CD4-positive, alpha-beta memory T cell (primary cell): ENCODE measurements around the gene MAK. TPM values are rescaled to one million over a fixed set of nuclear protein-coding genes. Genes with fewer than 3 reads are reported as not detected.

Experiments used
- CTCF ChIA-PET: fragments of 350-600 bp; sonication (Branson Sonifier 250); formaldehyde crosslinking; loops from one replicate; lab custom pipeline; 2021; ENCODE audit warnings: inconsistent platforms; ENCODE audit not compliant: partially characterized antibody; lab: Charles Lee
- POLR2A ChIA-PET: fragments of 350-600 bp; sonication (Branson Sonifier 250); formaldehyde crosslinking; loops from one replicate; lab custom pipeline; 2021; ENCODE audit not compliant: partially characterized antibody; lab: Charles Lee
- DNase-seq, 5 donors: peaks; one replicate each; pipeline versions ENCODE4 v3.0.0 to v3.0.0-alpha.2; 2020 to 2022; ENCODE audit warnings: mixed read lengths in 1 of 5
- H3K27ac ChIP-seq: one replicate; pipeline ENCODE4 v1.7.0; 2013; ENCODE audit warnings: low read depth, low read length
- H3K27me3 ChIP-seq: 2 replicates; pipeline ENCODE4 v1.7.0; 2013; ENCODE audit warnings: mild to moderate bottlenecking, low read length, moderate library complexity; ENCODE audit not compliant: insufficient read depth
- H3K36me3 ChIP-seq: 2 replicates; pipeline ENCODE4 v1.7.0; 2013; ENCODE audit warnings: mild to moderate bottlenecking, low read length, moderate library complexity; ENCODE audit not compliant: insufficient read depth
- H3K4me1 ChIP-seq: 2 replicates; pipeline ENCODE4 v1.7.0; 2013; ENCODE audit warnings: mild to moderate bottlenecking, low read length, moderate library complexity; ENCODE audit not compliant: insufficient read depth
- H3K4me3 ChIP-seq, 2 donors: one replicate each; pipeline ENCODE4 v1.7.0; 2013; ENCODE audit warnings: low read length in 2 of 2, mild to moderate bottlenecking in 1 of 2
- H3K9me3 ChIP-seq, 2 donors: one replicate each; pipeline ENCODE4 v1.7.0; 2013; ENCODE audit warnings: low read length in 2 of 2, control low read depth in 1 of 2; ENCODE audit not compliant: control insufficient read depth in 1 of 2
- H3K27ac Mint-ChIP-seq, 7 donors: one replicate each; pipeline ENCODE4 v1.8.0; 2020 to 2021; ENCODE audit warnings: mixed read lengths in 7 of 7, mild to moderate bottlenecking in 6 of 7, inconsistent platforms in 3 of 7, moderate library complexity in 3 of 7
- H3K27me3 Mint-ChIP-seq, 2 donors: one replicate each; pipeline ENCODE4 v1.8.0; 2020 to 2021; ENCODE audit warnings: mixed read lengths in 2 of 2
- H3K36me3 Mint-ChIP-seq, 2 donors: one replicate each; pipeline ENCODE4 v1.8.0; 2020 to 2021; ENCODE audit warnings: mixed read lengths in 2 of 2, inconsistent platforms in 1 of 2, mild to moderate bottlenecking in 1 of 2
- H3K4me1 Mint-ChIP-seq, 4 donors: one replicate each; pipeline ENCODE4 v1.8.0; 2020 to 2021; ENCODE audit warnings: mixed read lengths in 4 of 4, mild to moderate bottlenecking in 1 of 4
- H3K4me3 Mint-ChIP-seq, 8 donors: one replicate each; pipeline ENCODE4 v1.8.0; 2020 to 2021; ENCODE audit warnings: mixed read lengths in 8 of 8, mild to moderate bottlenecking in 7 of 8, moderate library complexity in 6 of 8, inconsistent platforms in 3 of 8
- H3K9me3 Mint-ChIP-seq, 8 donors: one replicate each; pipeline ENCODE4 v1.8.0; 2020 to 2021; ENCODE audit warnings: mixed read lengths in 8 of 8, mild to moderate bottlenecking in 5 of 8, inconsistent platforms in 3 of 8, moderate library complexity in 1 of 8
- intact Hi-C: fragments of 100-400 bp; cut with micrococcal nuclease; formaldehyde crosslinking; loops from one replicate; pipeline ENCODE4 v1.15.1; 2023
- polyA plus RNA-seq, 2 donors: library from polyadenylated mRNA; unstranded; fragments of 300-500 nt; fragmentation: Illumina TruSeq; gene quantifications; one replicate each; pipeline ENCODE4 v1.2.3, GENCODE V29; 2021
- total RNA-seq, 2 experiments: library from RNA; stranded (reverse); gene quantifications; one replicate each; pipeline ENCODE4 v1.2.3, GENCODE V29; 2021

MAK gene
- total and polyA plus RNA-seq, 4 experiments from 2014 or later: 0.14 TPM; not detected in 3

DNA sequence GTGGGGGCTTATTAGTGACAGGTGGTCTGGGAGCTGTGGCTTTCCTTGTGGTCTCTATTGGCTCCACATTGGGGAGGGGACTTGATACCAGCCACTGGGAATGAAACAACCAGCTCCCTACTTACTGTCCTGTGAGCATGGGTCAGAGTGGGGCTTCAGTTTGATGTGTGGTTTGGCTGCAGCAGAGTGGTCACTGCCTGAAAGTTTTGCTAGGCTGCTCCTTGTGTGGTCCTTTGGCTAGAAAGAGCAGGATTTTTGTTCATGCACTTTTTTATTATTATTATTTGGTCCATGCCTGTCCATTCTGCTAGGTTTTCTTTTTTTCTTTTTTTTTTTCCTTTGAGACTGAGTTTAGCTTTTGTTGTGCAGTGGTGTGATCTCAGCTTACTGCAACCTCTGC is 98.3 kb downstream of the MAK start:
- ChIA-PET POLR2A (no interaction called here), CTCF (interaction anchor here (1.8 kb wide), 1 partner anchor 21 kb away, joined by 5 read pairs; no protein-coding TSS in a partner anchor)
- Histone ChIP-seq H3K27me3 (no peaks in the 10 kb centered on the region), H3K9me3 (no peaks in the 10 kb centered on the region), H3K27ac (no peak overlapping the region), H3K4me3 (no peak overlapping the region), H3K4me1 (no peaks in the 10 kb centered on the region), H3K36me3 (no peaks in the 10 kb centered on the region)
- Mint-ChIP-seq H3K27ac (no peak overlapping the region), H3K27me3 (no peaks in the 10 kb centered on the region), H3K36me3 (peaks cover 0 to 2% of the 10 kb centered on the region in 2 donors), H3K4me1 (peaks cover 0 to 6% (median 2%) of the 10 kb centered on the region in 4 donors), H3K9me3 (no peaks in the 10 kb centered on the region), H3K4me3 (no peak overlapping the region)
- intact Hi-C loops: no loop called here
- no peak for DNase-seq

DNA sequence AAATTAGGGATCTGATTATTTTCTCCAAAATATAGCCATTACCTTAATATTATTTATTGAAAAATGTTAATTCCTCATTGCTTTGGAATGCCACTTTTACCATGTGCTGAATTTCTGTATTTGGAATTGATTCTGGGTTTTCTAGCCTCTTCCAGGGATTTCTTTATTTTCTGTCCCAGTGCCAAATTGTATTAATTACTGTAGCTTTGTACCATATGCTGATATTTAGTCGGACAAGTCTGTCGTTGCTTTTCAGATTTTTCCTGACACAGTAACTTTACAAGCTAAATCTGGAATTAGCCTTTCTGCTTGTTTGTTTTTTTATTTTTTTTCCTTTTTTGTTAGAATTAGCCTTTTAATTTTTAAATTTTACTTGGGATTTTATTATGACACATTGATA is 101.6 kb downstream of the MAK start:
- no peaks in the 10 kb centered on the region for H3K4me1 Mint-ChIP-seq
- H3K4me3 Mint-ChIP-seq: no peak overlapping the region
- Histone ChIP-seq H3K9me3 (no peaks in the 10 kb centered on the region), H3K27me3 (no peaks in the 10 kb centered on the region), H3K27ac (no peak overlapping the region), H3K36me3 (no peaks in the 10 kb centered on the region), H3K4me3 (no peak overlapping the region), H3K4me1 (no peaks in the 10 kb centered on the region)
- peaks cover 9 to 12% of the 10 kb centered on the region in 2 donors for H3K36me3 Mint-ChIP-seq
- intact Hi-C loops: no loop called here
- H3K27ac Mint-ChIP-seq: no peak overlapping the region
- ChIA-PET CTCF (no interaction called here), POLR2A (no interaction called here)
- DNase-seq: no peak
- H3K27me3 Mint-ChIP-seq: no peaks in the 10 kb centered on the region
- no peaks in the 10 kb centered on the region for H3K9me3 Mint-ChIP-seq

DNA sequence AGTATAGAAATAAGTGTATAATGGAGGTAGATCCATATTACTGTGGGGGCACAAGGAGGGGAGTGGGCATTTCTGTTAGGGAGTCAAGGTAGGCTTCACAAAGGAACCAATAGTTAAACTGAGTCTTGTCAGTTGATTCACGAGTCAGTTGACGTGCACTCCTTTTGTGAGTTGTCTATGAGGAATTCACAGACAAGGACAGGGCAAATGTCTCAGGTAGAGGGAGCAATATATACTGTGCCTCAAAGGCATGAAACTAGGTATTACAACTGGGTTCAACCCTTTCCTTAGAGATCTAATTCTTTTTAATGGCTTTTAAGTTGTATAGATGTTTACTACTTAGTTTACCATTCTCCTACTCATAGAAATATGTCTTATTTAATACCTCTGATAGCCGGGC is 104.5 kb downstream of the MAK start:
- H3K27me3 Mint-ChIP-seq: no peaks in the 10 kb centered on the region
- H3K4me3 Mint-ChIP-seq: no peak overlapping the region
- H3K36me3 Mint-ChIP-seq: peaks cover 17 to 20% of the 10 kb centered on the region in 2 donors
- Histone ChIP-seq H3K4me1 (no peaks in the 10 kb centered on the region), H3K36me3 (peaks cover 5% of the 10 kb centered on the region), H3K27me3 (no peaks in the 10 kb centered on the region), H3K4me3 (no peak overlapping the region), H3K9me3 (no peaks in the 10 kb centered on the region), H3K27ac (no peak overlapping the region)
- H3K4me1 Mint-ChIP-seq: no peaks in the 10 kb centered on the region
- peak overlapping the region in 2 of 7 donors; percentile 63 to 76 for H3K27ac Mint-ChIP-seq
- POLR2A ChIA-PET: interaction anchor here (1.4 to 1.6 kb wide), 2 partner anchors 13 to 14 kb away, joined by 3 to 5 read pairs; partner anchors contain the start of gene TMEM14B
- intact Hi-C loops: no loop called here
- DNase-seq: no peak
- H3K9me3 Mint-ChIP-seq: no peaks in the 10 kb centered on the region
- CTCF ChIA-PET: interaction anchor here (1.0 kb wide), 1 partner anchor 9 kb away, joined by 3 read pairs; no protein-coding TSS in a partner anchor

DNA sequence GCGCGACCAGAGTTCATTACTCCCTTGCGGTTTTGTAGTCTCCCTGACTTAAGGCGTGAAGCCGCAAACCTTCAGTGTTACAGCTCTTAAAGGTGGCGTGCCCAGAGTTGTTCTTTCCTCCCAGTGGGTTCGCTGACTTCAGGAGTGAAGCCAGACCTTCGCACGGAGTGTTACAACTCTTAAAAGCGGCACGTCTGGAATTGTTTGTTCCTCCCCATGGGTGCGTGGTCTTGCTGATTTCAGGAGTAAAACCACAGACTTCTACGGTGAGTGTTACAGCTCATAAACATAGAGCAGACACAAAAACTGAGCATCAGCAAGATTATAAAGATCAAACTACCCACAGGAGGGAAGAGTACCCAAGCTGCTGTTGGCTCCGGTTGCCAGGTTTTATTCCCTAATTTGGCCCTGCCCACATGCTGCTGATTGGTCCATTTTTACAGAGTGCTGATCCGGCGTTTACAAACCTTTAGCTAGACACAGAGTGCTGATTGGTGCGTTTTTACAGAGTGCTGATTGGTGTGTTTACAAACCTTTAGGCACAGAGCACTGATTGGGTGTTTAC is 105.1 kb downstream of the MAK start:
- H3K9me3 Mint-ChIP-seq: no peaks in the 10 kb centered on the region
- Histone ChIP-seq H3K36me3 (peaks cover 8% of the 10 kb centered on the region), H3K4me1 (no peaks in the 10 kb centered on the region), H3K27ac (no peak overlapping the region), H3K27me3 (no peaks in the 10 kb centered on the region), H3K9me3 (no peaks in the 10 kb centered on the region), H3K4me3 (no peak overlapping the region)
- no peak overlapping the region for H3K4me3 Mint-ChIP-seq
- H3K27ac Mint-ChIP-seq: no peak overlapping the region
- ChIA-PET POLR2A (interaction anchor here (1.0 to 1.6 kb wide), 2 partner anchors 13 to 38 kb away, joined by 3 read pairs; partner anchors contain the start of genes C6orf52 and PAK1IP1), CTCF (interaction anchor here (1.0 kb wide), 1 partner anchor 9 kb away, joined by 3 read pairs; no protein-coding TSS in a partner anchor)
- peaks cover 0 to 4% (median under 1%) of the 10 kb centered on the region in 4 donors for H3K4me1 Mint-ChIP-seq
- H3K36me3 Mint-ChIP-seq: peaks cover 20 to 23% of the 10 kb centered on the region in 2 donors
- intact Hi-C loops: no loop called here
- H3K27me3 Mint-ChIP-seq: no peaks in the 10 kb centered on the region
- DNase-seq: no peak

DNA sequence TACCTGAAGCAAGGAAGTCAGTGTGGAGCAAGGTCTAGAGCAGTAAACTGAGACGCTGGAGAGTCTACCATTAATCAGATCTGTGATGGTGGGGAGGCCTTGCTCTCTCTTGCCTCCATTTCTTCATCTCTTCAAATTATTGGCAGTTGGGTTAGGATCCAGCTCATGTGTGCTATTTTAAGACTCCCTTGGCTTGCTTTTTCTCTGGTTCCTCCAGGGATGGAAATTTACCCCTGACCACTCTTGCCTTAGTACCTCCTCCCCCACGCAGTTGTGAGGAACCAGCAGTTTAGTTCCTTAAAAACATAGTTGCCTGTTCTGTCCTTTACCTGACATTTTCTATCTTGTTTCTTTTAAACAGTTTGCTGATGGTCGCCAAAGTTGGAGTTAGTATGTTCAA is 108.1 kb downstream of the MAK start:
- H3K4me1 Mint-ChIP-seq: peaks cover 7 to 21% (median 11%) of the 10 kb centered on the region in 4 donors
- no peak for DNase-seq
- peak overlapping the region in 1 of 7 donors; percentile 33 for H3K27ac Mint-ChIP-seq
- H3K4me1 ChIP-seq: peaks cover 2% of the 10 kb centered on the region
- intact Hi-C loops: no loop called here
- ChIA-PET CTCF (no interaction called here), POLR2A (no interaction called here)
- H3K4me3 Mint-ChIP-seq: no peak overlapping the region
- no peaks in the 10 kb centered on the region for H3K27me3 ChIP-seq
- H3K4me3 ChIP-seq: no peak overlapping the region
- no peaks in the 10 kb centered on the region for H3K27me3 Mint-ChIP-seq
- no peaks in the 10 kb centered on the region for H3K9me3 ChIP-seq
- H3K36me3 ChIP-seq: peaks cover 12% of the 10 kb centered on the region
- no peak overlapping the region for H3K27ac ChIP-seq
- no peaks in the 10 kb centered on the region for H3K9me3 Mint-ChIP-seq
- H3K36me3 Mint-ChIP-seq: peaks cover 24 to 38% of the 10 kb centered on the region in 2 donors

DNA sequence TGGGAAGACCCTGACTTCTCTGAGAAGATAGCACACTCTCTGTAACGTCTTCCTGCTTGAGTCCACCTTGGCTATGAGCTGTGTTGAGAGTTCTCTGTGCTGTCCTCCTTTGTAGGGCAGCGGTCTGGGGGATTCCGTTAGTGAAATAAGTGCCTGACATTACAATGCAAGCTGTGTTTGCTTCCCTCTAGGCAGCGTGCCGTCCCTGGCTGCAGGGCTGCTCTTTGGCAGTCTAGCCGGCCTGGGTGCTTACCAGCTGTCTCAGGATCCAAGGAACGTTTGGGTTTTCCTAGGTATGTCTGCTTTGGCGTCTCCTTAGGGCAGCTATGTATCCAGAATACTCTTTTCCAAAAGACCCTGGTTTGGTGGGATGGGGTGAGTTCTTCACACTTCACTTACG is 112.6 kb downstream of the MAK start:
- H3K4me1 ChIP-seq: peaks cover 39% of the 10 kb centered on the region
- peaks cover 12 to 32% of the 10 kb centered on the region in 2 donors for H3K36me3 Mint-ChIP-seq
- H3K4me1 Mint-ChIP-seq: peaks cover 33 to 63% (median 43%) of the 10 kb centered on the region in 4 donors

DNA sequence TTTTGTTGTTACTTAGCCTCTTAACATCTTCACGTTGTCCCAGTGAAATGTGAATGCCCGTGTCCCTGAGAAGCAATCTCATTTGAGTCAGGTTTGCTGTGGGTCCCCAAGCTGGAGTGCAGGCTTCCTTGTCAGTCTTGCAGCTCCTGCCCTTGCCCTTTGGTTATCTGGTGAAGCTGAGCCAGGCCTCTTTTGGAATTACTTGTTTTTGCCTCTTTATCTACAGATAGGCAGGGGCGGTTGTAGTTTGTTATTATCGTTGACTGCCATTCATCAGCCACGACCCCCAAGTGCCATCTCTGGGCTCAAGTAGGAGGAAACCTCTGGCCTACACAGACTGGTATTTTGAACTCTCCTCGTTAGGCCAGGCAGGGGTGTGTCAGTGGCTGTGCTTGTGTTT is 113.3 kb downstream of the MAK start:
- no peak overlapping the region for H3K27ac ChIP-seq
- peaks cover 40% of the 10 kb centered on the region for H3K4me1 ChIP-seq
- ChIA-PET POLR2A (interaction anchor here (2.6 to 6.3 kb wide), 2 partner anchors 23 to 30 kb away, joined by 15 to 118 read pairs; partner anchors contain the start of genes C6orf52, PAK1IP1 and TMEM14B), CTCF (no interaction called here)
- intact Hi-C loops: no loop called here
- H3K27ac Mint-ChIP-seq: peak overlapping the region in 3 of 7 donors; percentile 51 to 84 (median 57)
- no peaks in the 10 kb centered on the region for H3K9me3 ChIP-seq
- no peak overlapping the region for H3K4me3 ChIP-seq
- peaks cover 33 to 63% (median 43%) of the 10 kb centered on the region in 4 donors for H3K4me1 Mint-ChIP-seq
- peaks cover 9% of the 10 kb centered on the region for H3K36me3 ChIP-seq
- no peaks in the 10 kb centered on the region for H3K27me3 ChIP-seq
- H3K27me3 Mint-ChIP-seq: no peaks in the 10 kb centered on the region
- DNase-seq: no peak
- H3K4me3 Mint-ChIP-seq: peak overlapping the region in 5 of 8 donors; percentile 28 to 55 (median 41)
- peaks cover 0 to 2% (median 0%) of the 10 kb centered on the region in 8 donors for H3K9me3 Mint-ChIP-seq
- H3K36me3 Mint-ChIP-seq: peaks cover 5 to 26% of the 10 kb centered on the region in 2 donors

More for the DNA sequence above, 112.6 kb downstream of the MAK start:
- DNase-seq: no peak
- Mint-ChIP-seq H3K27me3 (no peaks in the 10 kb centered on the region), H3K27ac (peak overlapping the region in 3 of 7 donors; percentile 70 to 82 (median 73)), H3K4me3 (peak overlapping the region in 3 of 8 donors; percentile 50 to 65 (median 55)), H3K9me3 (peaks cover 0 to 2% (median 0%) of the 10 kb centered on the region in 8 donors)
- no peak overlapping the region for H3K4me3 ChIP-seq
- intact Hi-C loops: no loop called here
- H3K27ac ChIP-seq: no peak overlapping the region
- ChIA-PET CTCF (no interaction called here), POLR2A (interaction anchor here (2.6 kb wide), 1 partner anchor 31 kb away, joined by 15 read pairs; the partner anchor contains the start of genes C6orf52 and PAK1IP1)
- peaks cover 12% of the 10 kb centered on the region for H3K36me3 ChIP-seq
- H3K9me3 ChIP-seq: no peaks in the 10 kb centered on the region
- no peaks in the 10 kb centered on the region for H3K27me3 ChIP-seq
